Activated naive CD4-positive, alpha-beta T cell treated with anti-CD3 and anti-CD28 coated beads, Interleukin-2, amount 50 U/mL, for 72 hours (primary cell): ENCODE results near the gene PPIG. TPM values are rescaled to one million over a fixed set of nuclear protein-coding genes. Genes with fewer than 3 reads are reported as not detected.
"Not testable (repeated sequence)": the region's sequence is repeated elsewhere in the genome, so short reads cannot be mapped to it uniquely, and the experiment has no call there.

Experiments
- ATAC-seq, 2 donors: fragments of 150-1000 bp; cut with Tn5 transposase; 2 replicates each; pipeline ENCODE4 v1.10.0; 2021; ENCODE audit warnings: mild to moderate bottlenecking in 2 of 2, moderate library complexity in 2 of 2
- DNase-seq, 2 donors: peaks; one replicate each; pipeline ENCODE4 v3.0.0; 2021 to 2022; ENCODE audit warnings: low spot score in 2 of 2
- H3K27ac Mint-ChIP-seq, 2 donors: one replicate each; pipeline ENCODE4 v1.8.0; 2022; ENCODE audit warnings: mild to moderate bottlenecking in 2 of 2, mixed read lengths in 2 of 2
- H3K36me3 Mint-ChIP-seq, 2 donors: one replicate each; pipeline ENCODE4 v1.8.0; 2022; ENCODE audit warnings: mixed read lengths in 2 of 2
- H3K9me3 Mint-ChIP-seq, 2 donors: one replicate each; pipeline ENCODE4 v1.8.0; 2022; ENCODE audit warnings: mixed read lengths in 2 of 2
- total RNA-seq, 2 donors: library from RNA; stranded (reverse); gene quantifications; one replicate each; pipeline ENCODE4 v1.2.3, GENCODE V29; 2022

The PPIG gene
- total RNA-seq, 2 donors from 2014 or later = 55.3 to 76.8 TPM

GRCh38 chr2:169672406-169672805 lies 88.3 kb downstream of the PPIG start:
- no peaks in the 10 kb centered on the region for H3K9me3 Mint-ChIP-seq
- H3K27ac Mint-ChIP-seq = no peak overlapping the region
- no peaks in the 10 kb centered on the region for H3K36me3 Mint-ChIP-seq
- ATAC-seq = no peak
- DNase-seq = no peak

DNA sequence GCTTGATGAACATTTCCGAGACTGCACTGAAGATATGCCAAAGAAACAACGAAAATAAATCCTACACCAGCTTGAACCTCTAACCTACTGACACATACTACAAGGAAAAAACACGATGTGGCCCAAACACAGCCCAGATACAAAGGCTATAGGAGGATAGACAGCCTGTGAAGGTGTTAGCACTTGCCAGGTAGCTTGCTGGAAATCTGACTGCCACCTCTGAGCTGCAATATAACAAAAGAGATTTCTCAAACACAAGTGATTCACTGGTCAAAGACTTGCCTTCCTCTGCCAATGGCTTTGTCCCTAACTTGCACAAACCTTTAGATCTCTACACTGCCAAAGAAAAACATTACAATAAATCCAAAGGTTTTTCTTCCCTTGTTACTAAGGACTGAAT lies 89.0 kb downstream of the PPIG start:
- Mint-ChIP-seq H3K36me3 (no peaks in the 10 kb centered on the region), H3K9me3 (no peaks in the 10 kb centered on the region), H3K27ac (no peak overlapping the region)
- DNase-seq (no peak), ATAC-seq (no peak)

DNA sequence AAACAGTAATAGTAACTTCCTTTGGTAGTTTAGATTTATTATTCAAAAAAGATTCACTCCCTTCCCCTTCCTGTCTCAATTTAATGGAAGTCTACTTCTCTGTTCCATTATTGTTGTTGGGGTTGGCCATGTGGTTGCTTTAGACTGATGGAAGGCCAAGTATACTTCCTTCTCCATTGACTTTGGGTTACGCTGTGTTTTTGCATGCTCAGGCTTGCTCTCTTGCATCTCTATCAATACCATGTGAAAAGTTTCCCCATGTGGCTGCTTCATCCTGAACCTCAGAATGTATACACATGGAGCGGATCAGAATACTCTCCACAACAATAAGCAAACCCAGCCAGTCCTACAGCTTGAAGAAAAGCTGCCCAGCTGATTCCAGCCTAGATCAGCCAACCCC lies 89.8 kb downstream of the PPIG start:
- no peak overlapping the region for H3K27ac Mint-ChIP-seq
- H3K9me3 Mint-ChIP-seq = no peaks in the 10 kb centered on the region
- H3K36me3 Mint-ChIP-seq = no peaks in the 10 kb centered on the region
- DNase-seq (no peak), ATAC-seq (no peak)

- DNase-seq = no peak
- Mint-ChIP-seq H3K9me3 (peaks cover 0 to 3% of the 10 kb centered on the region in 2 donors), H3K36me3 (peaks cover 0 to 4% of the 10 kb centered on the region in 2 donors), H3K27ac (no peak overlapping the region)
- no peak for ATAC-seq
Observed at GRCh38 chr2:169676357-169676756, 92.2 kb downstream of the PPIG start.

- no peak overlapping the region for H3K27ac Mint-ChIP-seq
- H3K36me3 Mint-ChIP-seq = peaks cover 0 to 4% of the 10 kb centered on the region in 2 donors
- peaks cover 0 to 3% of the 10 kb centered on the region in 2 donors for H3K9me3 Mint-ChIP-seq
- DNase-seq = no peak
- ATAC-seq = no peak
Observed at GRCh38 chr2:169676850-169677249, 92.7 kb downstream of the PPIG start.

- Mint-ChIP-seq H3K27ac (peak overlapping the region in 1 of 2 donors; percentile 52), H3K9me3 (peaks cover 3 to 5% of the 10 kb centered on the region in 2 donors), H3K36me3 (peaks cover 4 to 12% of the 10 kb centered on the region in 2 donors)
- DNase-seq (peak in 1 of 2 donors; percentile 27), ATAC-seq (peak; percentile 93 to 97)
Observed at GRCh38 chr2:169683054-169683424, 98.9 kb downstream of the PPIG start.

- H3K9me3 Mint-ChIP-seq = peaks cover 6 to 9% of the 10 kb centered on the region in 2 donors
- DNase-seq = no peak
- peak overlapping the region in 1 of 2 donors; percentile 52 for H3K27ac Mint-ChIP-seq
- peak; percentile 41 to 56 for ATAC-seq
- peaks cover 4 to 18% of the 10 kb centered on the region in 2 donors for H3K36me3 Mint-ChIP-seq
Observed at GRCh38 chr2:169683425-169684134, 99.4 kb downstream of the PPIG start.

- ATAC-seq (no peak), DNase-seq (no peak)
- Mint-ChIP-seq H3K36me3 (peaks cover 4 to 21% of the 10 kb centered on the region in 2 donors), H3K27ac (no peak overlapping the region), H3K9me3 (peaks cover 9 to 12% of the 10 kb centered on the region in 2 donors)
Observed at GRCh38 chr2:169684135-169684565, 100.0 kb downstream of the PPIG start.

- DNase-seq, ATAC-seq, H3K27ac Mint-ChIP-seq: not testable (repeated sequence)
- H3K9me3 Mint-ChIP-seq = peaks cover 9 to 12% of the 10 kb centered on the region in 2 donors
- H3K36me3 Mint-ChIP-seq = peaks cover 4 to 21% of the 10 kb centered on the region in 2 donors
Observed at GRCh38 chr2:169684712-169685111, 100.6 kb downstream of the PPIG start.

DNA sequence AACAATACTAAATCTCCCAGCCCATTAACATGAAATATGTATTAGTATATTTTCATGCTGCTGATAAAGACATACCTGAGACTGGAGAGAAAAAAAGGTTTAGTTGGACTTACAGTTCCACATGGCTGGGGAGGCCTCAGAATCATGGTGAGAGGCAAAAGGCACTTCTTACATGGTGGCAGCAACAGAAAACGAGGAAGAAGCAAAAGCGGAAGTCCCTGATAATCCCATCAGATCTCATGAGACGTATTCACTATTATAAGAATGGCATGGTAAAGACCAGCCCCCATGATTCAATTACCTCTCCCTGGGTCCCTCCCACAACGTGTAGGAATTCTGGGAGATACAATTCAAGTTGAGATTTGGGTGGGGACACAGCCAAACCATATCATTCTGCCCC lies 102.7 kb downstream of the PPIG start:
- peaks cover 10 to 34% of the 10 kb centered on the region in 2 donors for H3K36me3 Mint-ChIP-seq
- DNase-seq = not testable (repeated sequence)

DNA sequence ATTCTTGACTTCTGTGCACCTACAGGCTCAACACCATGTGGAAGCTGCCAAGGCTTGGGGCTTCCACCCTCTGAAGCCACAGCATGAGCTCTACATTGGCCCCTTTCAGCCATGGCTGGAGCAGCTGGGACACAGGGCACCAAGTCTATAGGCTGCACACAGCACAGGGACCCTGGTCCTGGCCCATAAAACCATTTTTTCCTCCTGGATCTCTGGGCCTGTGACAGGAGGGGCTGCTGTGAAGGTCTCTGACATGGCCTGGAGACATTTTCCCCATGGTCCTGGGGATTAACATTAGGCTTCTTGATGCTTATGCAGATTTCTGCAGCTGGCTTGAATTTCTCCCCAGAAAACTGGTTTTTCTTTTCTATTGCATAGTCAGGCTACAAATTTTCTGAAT lies 103.8 kb downstream of the PPIG start:
- DNase-seq, H3K27ac Mint-ChIP-seq, ATAC-seq: not testable (repeated sequence)
- Mint-ChIP-seq H3K36me3 (peaks cover 12 to 34% of the 10 kb centered on the region in 2 donors), H3K9me3 (peaks cover 12 to 24% of the 10 kb centered on the region in 2 donors)

More for the DNA sequence above, 102.7 kb downstream of the PPIG start:
- H3K9me3 Mint-ChIP-seq = peaks cover 11 to 24% of the 10 kb centered on the region in 2 donors
- not testable (repeated sequence) for H3K27ac Mint-ChIP-seq, ATAC-seq

DNA sequence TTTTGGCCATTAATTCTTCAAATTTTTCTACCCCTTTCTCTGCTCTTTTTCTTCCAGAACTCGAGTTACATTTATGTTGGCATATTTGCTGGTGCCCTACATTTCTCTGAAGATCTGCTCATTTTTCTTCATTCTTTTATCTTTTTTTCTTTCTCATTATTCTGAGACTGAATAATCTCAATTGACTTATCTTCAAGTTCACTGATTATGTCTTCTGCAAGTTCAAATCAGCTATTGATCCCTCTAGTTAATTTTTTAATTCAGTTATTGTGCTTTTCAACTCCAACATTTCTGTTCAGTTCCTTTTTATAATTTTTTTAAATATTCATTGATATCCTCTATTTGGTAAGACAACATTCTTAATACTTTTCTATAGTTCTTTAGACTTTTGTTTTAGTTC lies 106.8 kb downstream of the PPIG start:
- no peak for DNase-seq
- ATAC-seq = no peak
- H3K27ac Mint-ChIP-seq = no peak overlapping the region
- peaks cover 12 to 34% of the 10 kb centered on the region in 2 donors for H3K36me3 Mint-ChIP-seq
- H3K9me3 Mint-ChIP-seq = peaks cover 12 to 24% of the 10 kb centered on the region in 2 donors

Other genes starting within 250 kb of the PPIG start
- 1 to 10 TPM in 1 of 2 donors, under 1 TPM in 1; 0.02 to 2.6 TPM for gene LRP2, start 221.8 kb upstream of the PPIG start, total RNA-seq
- 1 to 10 TPM; 2.0 to 3.5 TPM for gene BBS5, start 104.9 kb upstream of the PPIG start, total RNA-seq
- not detected for gene KLHL41, start 74.6 kb upstream of the PPIG start, total RNA-seq
- 10 to 100 TPM; 30.4 to 63.3 TPM for gene FASTKD1, start 10.5 kb upstream of the PPIG start, total RNA-seq
- gene CFAP210, start 110.1 kb downstream of the PPIG start, total RNA-seq = not detected
- gene PHOSPHO2, start 110.1 kb downstream of the PPIG start, total RNA-seq = 1 to 10 TPM; 1.4 to 3.4 TPM
- 1 to 10 TPM; 1.1 to 9.3 TPM for gene KLHL23, start 149.5 kb downstream of the PPIG start, total RNA-seq
- gene SSB, start 214.5 kb downstream of the PPIG start, total RNA-seq = 10 to 100 TPM; 41.8 to 96.6 TPM
- 10 to 100 TPM; 73.7 to 80.7 TPM for gene METTL5, start 240.6 kb downstream of the PPIG start, total RNA-seq
- gene UBR3, start 243.1 kb downstream of the PPIG start, total RNA-seq = 10 to 100 TPM; 25.3 to 25.8 TPM